H1 (cell line): ENCODE measurements around the gene NPFFR1. TPM values are rescaled to one million over a fixed set of nuclear protein-coding genes. Genes with fewer than 3 reads are reported as not detected.

Experiments
- CTCF ChIA-PET: fragments of 300-600 bp; sonication (Branson Sonifier 250); formaldehyde crosslinking; loops from one replicate; lab custom pipeline; 2021; ENCODE audit not compliant: partially characterized antibody; lab: Charles Lee
- POLR2A ChIA-PET: fragments of 300-600 bp; sonication (Branson Sonifier 250); formaldehyde crosslinking; loops from one replicate; lab custom pipeline; 2021; ENCODE audit warnings: inconsistent platforms; ENCODE audit not compliant: partially characterized antibody; lab: Charles Lee
- DNase-seq, 2 experiments: peaks; one replicate each; pipeline versions ENCODE4 v3.0.0 to v3.0.0-alpha.2; 2010 to 2022; ENCODE audit warnings: low spot score in 2 of 2, low read depth in 1 of 2, mixed read lengths in 1 of 2
- FAIRE-seq: peaks from 2 replicates; lab custom pipeline; 2011; peaks lifted over from hg19 to GRCh38; lab: Jason Lieb, UNC
- H2AFZ ChIP-seq: 2 replicates; pipeline ENCODE4 v1.8.1; 2012; ENCODE audit warnings: low read length, inconsistent platforms
- H2AK5ac ChIP-seq: 2 replicates; pipeline ENCODE4 v1.6.1; 2013; ENCODE audit warnings: low read depth, low read length
- H2BK120ac ChIP-seq: replicated peaks from 2 replicates; pipeline ENCODE3; 2013; ENCODE audit warnings: low read depth, low read length, inconsistent platforms
- H2BK12ac ChIP-seq: 2 replicates; pipeline ENCODE4 v1.6.1; 2013; ENCODE audit warnings: low read depth, low read length
- H2BK15ac ChIP-seq: 2 replicates; pipeline ENCODE4 v1.6.1; 2013; ENCODE audit warnings: low read length
- H2BK20ac ChIP-seq: 2 replicates; pipeline ENCODE4 v1.6.1; 2013; ENCODE audit warnings: low read length
- H2BK5ac ChIP-seq: 2 replicates; pipeline ENCODE4 v1.6.1; 2013; ENCODE audit warnings: low read depth, low read length
- H3K14ac ChIP-seq: 2 replicates; pipeline ENCODE4 v1.6.1; 2013; ENCODE audit warnings: inconsistent platforms; ENCODE audit not compliant: insufficient read length
- H3K18ac ChIP-seq: 2 replicates; pipeline ENCODE4 v1.6.1; 2013; ENCODE audit warnings: low read length; ENCODE audit errors: extremely low read depth
- H3K23ac ChIP-seq: 2 replicates; pipeline ENCODE4 v1.6.1; 2013; ENCODE audit warnings: inconsistent platforms; ENCODE audit not compliant: insufficient read length
- H3K23me2 ChIP-seq: 2 replicates; pipeline ENCODE4 v1.6.1; 2013; ENCODE audit warnings: low read depth, low read length
- H3K27ac ChIP-seq: 2 replicates; pipeline ENCODE4 v1.6.1; 2011; ENCODE audit warnings: low read depth, low read length, inconsistent platforms
- H3K27me3 ChIP-seq, 4 experiments: replicated peaks in 1 of 4; 1 replicate in 1 of 4; 2 replicates in 3 of 4; pipeline versions ENCODE4 v1.6.1 to v1.8.1; 2011 to 2013; ENCODE audit warnings: low read length in 3 of 4, mild to moderate bottlenecking in 3 of 4, inconsistent platforms in 2 of 4, mixed read lengths in 2 of 4, moderate library complexity in 1 of 4; ENCODE audit not compliant: control insufficient read depth in 3 of 4, insufficient read depth in 3 of 4; ENCODE audit errors: extremely low read depth in 1 of 4
- H3K36me3 ChIP-seq, 4 experiments: 2 replicates each; pipeline versions ENCODE4 v1.6.1 to v1.8.1; 2011 to 2013; ENCODE audit warnings: mild to moderate bottlenecking in 4 of 4, low read length in 3 of 4, moderate library complexity in 2 of 4, control low read depth in 1 of 4, inconsistent platforms in 1 of 4; ENCODE audit not compliant: insufficient read depth in 4 of 4, control insufficient read depth in 2 of 4
- H3K4ac ChIP-seq: replicated peaks from 2 replicates; pipeline ENCODE3; 2013; ENCODE audit warnings: low read length, low read depth, mixed read lengths, inconsistent platforms; ENCODE audit not compliant: insufficient read length
- H3K4me1 ChIP-seq, 4 experiments: replicated peaks in 1 of 4; 1 replicate in 1 of 4; 2 replicates in 3 of 4; pipeline versions ENCODE4 v1.6.1 to v1.8.1; 2011 to 2013; ENCODE audit warnings: low read length in 3 of 4, inconsistent platforms in 2 of 4, mixed read lengths in 1 of 4; ENCODE audit not compliant: insufficient read depth in 4 of 4, control insufficient read depth in 3 of 4
- H3K4me2 ChIP-seq, 2 experiments: 2 replicates each; pipeline versions ENCODE4 v1.6.1 to v1.8.1; 2011 to 2013; ENCODE audit warnings: low read depth in 2 of 2, low read length in 2 of 2, control low read depth in 1 of 2, inconsistent platforms in 1 of 2, mild to moderate bottlenecking in 1 of 2; ENCODE audit not compliant: insufficient read depth in 1 of 2
- H3K4me3 ChIP-seq, 4 experiments: fragments of 200-600, 300-600 bp in 1 of 4; sonication (generic), shearing (Covaris generic), sonication (Bioruptor Twin) in 1 of 4; 2 replicates each; pipeline versions ENCODE4 v1.5.1 to v1.8.1; 2011 to 2016; ENCODE audit warnings: low read length in 4 of 4, low read depth in 3 of 4, control low read depth in 2 of 4, inconsistent platforms in 2 of 4, mild to moderate bottlenecking in 2 of 4, mixed read lengths in 1 of 4, moderate library complexity in 1 of 4; ENCODE audit not compliant: insufficient read depth in 2 of 4; ENCODE audit errors: extremely low read depth in 1 of 4
- H3K56ac ChIP-seq: replicated peaks from 2 replicates; pipeline ENCODE3; 2013; ENCODE audit warnings: low read depth, mild to moderate bottlenecking, mixed read lengths, low read length, inconsistent platforms; ENCODE audit not compliant: insufficient read length
- H3K79me1 ChIP-seq: 2 replicates; pipeline ENCODE4 v1.6.1; 2013; ENCODE audit warnings: low read depth, low read length, control low read depth
- H3K79me2 ChIP-seq, 2 experiments: 2 replicates each; pipeline versions ENCODE4 v1.6.1 to v1.8.1; 2012 to 2013; ENCODE audit warnings: low read length in 2 of 2, mild to moderate bottlenecking in 2 of 2, inconsistent platforms in 1 of 2; ENCODE audit not compliant: insufficient read depth in 2 of 2, control insufficient read depth in 1 of 2
- H3K9ac ChIP-seq, 4 experiments: replicated peaks in 1 of 4; 1 replicate in 1 of 4; 2 replicates in 3 of 4; pipeline versions ENCODE4 v1.6.1 to v1.8.1; 2011 to 2013; ENCODE audit warnings: low read depth in 3 of 4, low read length in 3 of 4, control low read depth in 2 of 4, mild to moderate bottlenecking in 2 of 4, moderate library complexity in 2 of 4, inconsistent platforms in 1 of 4; ENCODE audit errors: extremely low read depth in 1 of 4
- H3K9me3 ChIP-seq, 2 experiments: 2 replicates each; pipeline versions ENCODE4 v1.6.1 to v1.8.1; 2012 to 2013; ENCODE audit warnings: mild to moderate bottlenecking in 2 of 2, moderate library complexity in 2 of 2, control low read depth in 1 of 2, inconsistent platforms in 1 of 2, low read depth in 1 of 2, low read length in 1 of 2, mixed read lengths in 1 of 2; ENCODE audit not compliant: insufficient read depth in 2 of 2
- H4K20me1 ChIP-seq, 2 experiments: replicated peaks in 1 of 2; 2 replicates each; pipeline versions ENCODE3 to v1.8.1; 2011 to 2013; ENCODE audit warnings: inconsistent platforms in 2 of 2, low read length in 2 of 2, mild to moderate bottlenecking in 1 of 2; ENCODE audit not compliant: insufficient read depth in 2 of 2, control insufficient read depth in 1 of 2
- H4K5ac ChIP-seq: 2 replicates; pipeline ENCODE4 v1.6.1; 2013; ENCODE audit warnings: low read length, low read depth, mixed read lengths, inconsistent platforms; ENCODE audit not compliant: insufficient read length
- H4K8ac ChIP-seq: 2 replicates; pipeline ENCODE4 v1.8.0; 2013; ENCODE audit warnings: mild to moderate bottlenecking, moderate library complexity, low read length, inconsistent platforms; ENCODE audit not compliant: insufficient read depth; ENCODE audit errors: extremely low read depth
- H4K91ac ChIP-seq: replicated peaks from 2 replicates; pipeline ENCODE3; 2013; ENCODE audit warnings: low read length, mixed read lengths, inconsistent platforms; ENCODE audit not compliant: insufficient read length
- FOSL1 ChIP-seq: IDR thresholded peaks from 2 replicates; pipeline ENCODE4 v1.6.1; 2011; ENCODE audit warnings: mild to moderate bottlenecking, low read depth, low read length, moderate library complexity; ENCODE audit not compliant: insufficient read depth
- GABPA ChIP-seq: IDR thresholded peaks from 2 replicates; pipeline ENCODE4 v1.6.1; 2011; ENCODE audit warnings: mild to moderate bottlenecking, low read length, moderate library complexity, borderline replicate concordance; ENCODE audit not compliant: insufficient read depth
- POLR2AphosphoS5 ChIP-seq: IDR thresholded peaks from 2 replicates; pipeline ENCODE4 v1.6.1; 2011; ENCODE audit warnings: low read depth, low read length
- YY1 ChIP-seq: IDR thresholded peaks from 2 replicates; pipeline ENCODE4 v1.6.1; 2011; ENCODE audit warnings: low read depth, mild to moderate bottlenecking, low read length
- WGBS, 2 experiments: shearing (Covaris generic) in 1 of 2; methylation state at CpG; one replicate each; pipeline versions ENCODE4 v1.1.6 to v1.1.7; 2013 to 2015; ENCODE audit warnings: low lambda C conversion rate in 2 of 2, mixed read lengths in 2 of 2, inconsistent platforms in 1 of 2, low coverage in 1 of 2, missing lambda C conversion rate in 1 of 2; ENCODE audit not compliant: insufficient replicate concordance in 2 of 2, insufficient coverage in 1 of 2, insufficient read length in 1 of 2; ENCODE audit errors: extremely low coverage in 1 of 2, missing lambda C conversion rate in 1 of 2; 5-methylcytosine and 5-hydroxymethylcytosine counted together
- polyA plus RNA-seq, 7 experiments: library from polyadenylated mRNA; depleted of rRNA in 3 of 7; stranded (reverse) in 5 of 7; unstranded in 2 of 7; fragments of >200 nt in 5 of 7; fragments of 200-250 nt in 2 of 7; gene quantifications; 1 replicate in 5 of 7; 2 replicates in 1 of 7; 4 replicates in 1 of 7; pipeline versions ENCODE4 v1.2.1 to v1.2.3, GENCODE V29; 2011 to 2013; ENCODE audit warnings: missing spikeins in 2 of 7, mixed read lengths in 2 of 7
- total RNA-seq: library from RNA; stranded (reverse); fragmentation: NEBNext Ultra II Directional; extraction: Animal tissue kit (Norgen Biotek cat#: 25700); gene quantifications from 2 replicates; pipeline ENCODE4 v1.2.1, GENCODE V29; 2021

Gene NPFFR1
- total and polyA plus RNA-seq, 2 of the 8 experiments (the other 6 are each of a cell fraction or from before 2014, with no cell fraction given), result 0.02 to 0.06 TPM

DNA sequence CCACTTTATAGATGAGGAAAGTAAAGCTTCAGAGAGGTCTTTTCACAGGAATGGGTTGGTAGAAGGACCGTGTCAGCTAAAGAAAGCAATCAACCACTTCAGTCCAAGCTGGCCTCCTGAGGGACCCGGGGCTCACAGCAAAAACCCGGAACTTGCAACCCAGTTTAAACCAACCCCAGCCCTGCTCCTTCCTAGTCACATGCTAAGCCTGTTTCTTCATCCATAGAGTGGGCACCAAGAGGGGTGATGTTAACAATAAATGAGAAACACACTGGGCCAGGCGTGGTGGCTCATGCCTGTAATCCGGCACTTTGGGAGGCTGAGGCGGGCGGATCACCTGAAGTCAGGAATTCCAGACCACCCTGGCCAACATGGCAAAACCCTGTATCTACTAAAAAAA is 12.1 kb upstream of the NPFFR1 start:
- Histone ChIP-seq H2BK5ac (no peak overlapping the region), H2AFZ (no peak overlapping the region), H3K4ac (no peak overlapping the region), H2BK20ac (no peak overlapping the region), H3K27me3 (no peaks in the 10 kb centered on the region), H3K9me3 (no peaks in the 10 kb centered on the region), H3K4me2 (no peak overlapping the region), H4K8ac (no peak overlapping the region), H3K27ac (no peak overlapping the region), H3K4me3 (no peak overlapping the region), H2BK120ac (no peak overlapping the region), H4K5ac (no peak overlapping the region), H3K36me3 (no peaks in the 10 kb centered on the region), H3K23me2 (no peaks in the 10 kb centered on the region), H2BK12ac (no peak overlapping the region), H3K18ac (no peak overlapping the region; the same call in 1 of the 2 replicates), H3K9ac (no peak overlapping the region), H3K4me1 (peaks cover 0 to 7% (median 2%) of the 10 kb centered on the region in 4 experiments; a peak in 4 of 7 replicates), H4K20me1 (no peaks in the 10 kb centered on the region), H4K91ac (no peak overlapping the region), H3K56ac (no peak overlapping the region), H3K79me1 (no peaks in the 10 kb centered on the region), H2BK15ac (no peak overlapping the region), H3K23ac (no peak overlapping the region), H3K14ac (no peak overlapping the region), H3K79me2 (no peaks in the 10 kb centered on the region), H2AK5ac (no peak overlapping the region)
- TF ChIP-seq POLR2AphosphoS5 (no peak), FOSL1 (no peak), GABPA (no peak), YY1 (no peak)
- POLR2A ChIA-PET, result interaction anchor here (0.6 kb wide), 1 partner anchor 791 kb away, joined by 4 read pairs; no protein-coding TSS in a partner anchor
- WGBS, 2 experiments, result 91% methylated on average over 7 of the region's 7 CpGs; no CpG with 5 or more reads in 1 of the 2 experiments
- CTCF ChIA-PET, result interaction anchor here (0.8 to 4.6 kb wide), 8 partner anchors 11 to 180 kb away, joined by 3 to 17 read pairs (median 6); partner anchors contain the start of gene NPFFR1
- DNase-seq, result no peak
- no peak for FAIRE-seq
